CD8-positive, alpha-beta memory T cell (primary cell): ENCODE measurements around the gene EFCAB13. TPM values are rescaled to one million over a fixed set of nuclear protein-coding genes. Genes with fewer than 3 reads are reported as not detected.

Experiments used
- CTCF ChIA-PET: fragments of 350-600 bp; sonication (Branson Sonifier 250); formaldehyde crosslinking; loops from one replicate; lab custom pipeline; 2021; ENCODE audit warnings: antibody characterized with exemption; lab: Charles Lee
- POLR2A ChIA-PET: fragments of 350-600 bp; sonication (Branson Sonifier 250); formaldehyde crosslinking; loops from one replicate; lab custom pipeline; 2021; ENCODE audit warnings: antibody characterized with exemption; lab: Charles Lee
- DNase-seq, 5 donors: peaks; one replicate each; pipeline versions ENCODE4 v3.0.0 to v3.0.0-alpha.2; 2020 to 2022; ENCODE audit warnings: mixed read lengths in 1 of 5
- H3K27ac ChIP-seq: one replicate; pipeline ENCODE4 v1.7.0; 2013; ENCODE audit warnings: low read depth, mild to moderate bottlenecking, low read length, moderate library complexity
- H3K27me3 ChIP-seq: 2 replicates; pipeline ENCODE4 v1.7.0; 2013; ENCODE audit warnings: low read length, mild to moderate bottlenecking; ENCODE audit not compliant: insufficient read depth, poor library complexity, severe bottlenecking
- H3K36me3 ChIP-seq: 2 replicates; pipeline ENCODE4 v1.7.0; 2013; ENCODE audit warnings: mild to moderate bottlenecking, low read length, moderate library complexity; ENCODE audit not compliant: insufficient read depth
- H3K4me1 ChIP-seq: 2 replicates; pipeline ENCODE4 v1.7.0; 2013; ENCODE audit warnings: mild to moderate bottlenecking, low read length, moderate library complexity; ENCODE audit not compliant: insufficient read depth
- H3K4me3 ChIP-seq: 2 replicates; pipeline ENCODE4 v1.7.0; 2013; ENCODE audit warnings: mild to moderate bottlenecking, low read length
- H3K9me3 ChIP-seq: 2 replicates; pipeline ENCODE4 v1.7.0; 2013; ENCODE audit warnings: mild to moderate bottlenecking, low read length
- H3K27ac Mint-ChIP-seq, 8 donors: one replicate each; pipeline ENCODE4 v1.8.0; 2020 to 2021; ENCODE audit warnings: mixed read lengths in 8 of 8, mild to moderate bottlenecking in 6 of 8, inconsistent platforms in 3 of 8, moderate library complexity in 3 of 8
- H3K27me3 Mint-ChIP-seq, 2 donors: one replicate each; pipeline ENCODE4 v1.8.0; 2020 to 2021; ENCODE audit warnings: mixed read lengths in 2 of 2, mild to moderate bottlenecking in 1 of 2, moderate library complexity in 1 of 2
- H3K36me3 Mint-ChIP-seq, 3 donors: one replicate each; pipeline ENCODE4 v1.8.0; 2020 to 2021; ENCODE audit warnings: mixed read lengths in 3 of 3, inconsistent platforms in 1 of 3, mild to moderate bottlenecking in 1 of 3
- H3K4me1 Mint-ChIP-seq, 3 donors: one replicate each; pipeline ENCODE4 v1.8.0; 2020 to 2021; ENCODE audit warnings: mixed read lengths in 3 of 3, inconsistent platforms in 1 of 3, mild to moderate bottlenecking in 1 of 3
- H3K4me3 Mint-ChIP-seq, 7 donors: one replicate each; pipeline ENCODE4 v1.8.0; 2020 to 2021; ENCODE audit warnings: mixed read lengths in 7 of 7, mild to moderate bottlenecking in 6 of 7, moderate library complexity in 4 of 7, inconsistent platforms in 2 of 7
- H3K9me3 Mint-ChIP-seq, 5 donors: one replicate each; pipeline ENCODE4 v1.8.0; 2020 to 2022; ENCODE audit warnings: mixed read lengths in 5 of 5, mild to moderate bottlenecking in 3 of 5, moderate library complexity in 2 of 5, inconsistent platforms in 1 of 5
- polyA plus RNA-seq: library from polyadenylated mRNA; unstranded; fragments of 300-500 nt; fragmentation: Illumina TruSeq; gene quantifications from one replicate; pipeline ENCODE4 v1.2.3, GENCODE V29; 2021
- total RNA-seq, 2 experiments: library from RNA; stranded (reverse); gene quantifications; one replicate each; pipeline ENCODE4 v1.2.3, GENCODE V29; 2021

The EFCAB13 gene
- total and polyA plus RNA-seq, 3 experiments from 2014 or later, result 1.4 to 4.8 (median 4.0) TPM

- no peaks in the 10 kb centered on the region for H3K9me3 ChIP-seq
- peaks cover 9% of the 10 kb centered on the region for H3K4me1 ChIP-seq
- no peak for DNase-seq
- no peaks in the 10 kb centered on the region for H3K36me3 ChIP-seq
- ChIA-PET CTCF (interaction anchor here (1.8 kb wide), 1 partner anchor 10 kb away, joined by 9 read pairs; no protein-coding TSS in a partner anchor), POLR2A (interaction anchor here (1.2 kb wide), 1 partner anchor 94 kb away, joined by 4 read pairs; no protein-coding TSS in a partner anchor)
- Mint-ChIP-seq H3K36me3 (peaks cover 0 to 16% (median 4%) of the 10 kb centered on the region in 3 donors), H3K4me1 (peaks cover 14 to 29% (median 19%) of the 10 kb centered on the region in 3 donors), H3K27me3 (peaks cover 0 to 4% of the 10 kb centered on the region in 2 donors), H3K9me3 (no peaks in the 10 kb centered on the region), H3K27ac (peak overlapping the region in 5 of 8 donors; percentile 91 to 100 (median 95)), H3K4me3 (peak overlapping the region; percentile 96 to 100 (median 100))
- no peak overlapping the region for H3K4me3 ChIP-seq
- H3K27me3 ChIP-seq, result no peaks in the 10 kb centered on the region
- H3K27ac ChIP-seq, result no peak overlapping the region
Observed at GRCh38 chr17:47325176-47325575, 1.4 kb downstream of the EFCAB13 start.

GRCh38 chr17:47330548-47330947, 6.8 kb downstream of the EFCAB13 start:
- no peak for DNase-seq
- no peaks in the 10 kb centered on the region for H3K36me3 ChIP-seq
- H3K27me3 Mint-ChIP-seq, result no peaks in the 10 kb centered on the region
- ChIA-PET CTCF (no interaction called here), POLR2A (interaction anchor here (0.7 kb wide), 1 partner anchor 21 kb away, joined by 8 read pairs; no protein-coding TSS in a partner anchor)
- H3K4me1 ChIP-seq, result no peaks in the 10 kb centered on the region
- no peaks in the 10 kb centered on the region for H3K9me3 ChIP-seq
- no peak overlapping the region for H3K27ac Mint-ChIP-seq
- H3K9me3 Mint-ChIP-seq, result no peaks in the 10 kb centered on the region
- H3K4me3 ChIP-seq, result no peak overlapping the region
- no peak overlapping the region for H3K27ac ChIP-seq
- H3K36me3 Mint-ChIP-seq, result peaks cover 6 to 34% (median 9%) of the 10 kb centered on the region in 3 donors
- no peak overlapping the region for H3K4me3 Mint-ChIP-seq
- peaks cover 0 to under 1% (median 0%) of the 10 kb centered on the region in 3 donors for H3K4me1 Mint-ChIP-seq
- H3K27me3 ChIP-seq, result no peaks in the 10 kb centered on the region

GRCh38 chr17:47332287-47332686, 8.5 kb downstream of the EFCAB13 start:
- H3K9me3 ChIP-seq, result no peaks in the 10 kb centered on the region
- no peaks in the 10 kb centered on the region for H3K4me1 ChIP-seq
- Mint-ChIP-seq H3K4me3 (no peak overlapping the region), H3K27ac (no peak overlapping the region), H3K4me1 (no peaks in the 10 kb centered on the region), H3K9me3 (no peaks in the 10 kb centered on the region), H3K27me3 (peaks cover 0 to 3% of the 10 kb centered on the region in 2 donors), H3K36me3 (peaks cover 6 to 40% (median 9%) of the 10 kb centered on the region in 3 donors)
- CTCF ChIA-PET, result no interaction called here
- no peak overlapping the region for H3K27ac ChIP-seq
- DNase-seq, result no peak
- POLR2A ChIA-PET, result no interaction called here
- H3K36me3 ChIP-seq, result no peaks in the 10 kb centered on the region
- no peak overlapping the region for H3K4me3 ChIP-seq
- H3K27me3 ChIP-seq, result no peaks in the 10 kb centered on the region

- Histone ChIP-seq H3K4me3 (no peak overlapping the region), H3K36me3 (no peaks in the 10 kb centered on the region), H3K9me3 (no peaks in the 10 kb centered on the region), H3K27ac (no peak overlapping the region), H3K4me1 (no peaks in the 10 kb centered on the region), H3K27me3 (no peaks in the 10 kb centered on the region)
- no peaks in the 10 kb centered on the region for H3K9me3 Mint-ChIP-seq
- H3K27me3 Mint-ChIP-seq, result peaks cover 0 to 4% of the 10 kb centered on the region in 2 donors
- H3K36me3 Mint-ChIP-seq, result peaks cover 5 to 44% (median 8%) of the 10 kb centered on the region in 3 donors
- H3K4me1 Mint-ChIP-seq, result no peaks in the 10 kb centered on the region
- ChIA-PET CTCF (no interaction called here), POLR2A (no interaction called here)
- no peak overlapping the region for H3K27ac Mint-ChIP-seq
- no peak overlapping the region for H3K4me3 Mint-ChIP-seq
- no peak for DNase-seq
Observed at GRCh38 chr17:47335101-47335936, 11.6 kb downstream of the EFCAB13 start.

GRCh38 chr17:47338026-47338425, 14.3 kb downstream of the EFCAB13 start:
- DNase-seq, result no peak
- H3K36me3 Mint-ChIP-seq, result peaks cover 10 to 44% (median 11%) of the 10 kb centered on the region in 3 donors
- H3K27ac Mint-ChIP-seq, result no peak overlapping the region
- Histone ChIP-seq H3K36me3 (no peaks in the 10 kb centered on the region), H3K27ac (no peak overlapping the region), H3K9me3 (no peaks in the 10 kb centered on the region), H3K27me3 (no peaks in the 10 kb centered on the region), H3K4me1 (no peaks in the 10 kb centered on the region), H3K4me3 (no peak overlapping the region)
- H3K9me3 Mint-ChIP-seq, result peaks cover 0 to 2% (median 0%) of the 10 kb centered on the region in 5 donors
- peaks cover 0 to 5% of the 10 kb centered on the region in 2 donors for H3K27me3 Mint-ChIP-seq
- H3K4me1 Mint-ChIP-seq, result no peaks in the 10 kb centered on the region
- H3K4me3 Mint-ChIP-seq, result no peak overlapping the region
- POLR2A ChIA-PET, result no interaction called here
- CTCF ChIA-PET, result interaction anchor here (1.8 kb wide), 1 partner anchor 22 kb away, joined by 5 read pairs; no protein-coding TSS in a partner anchor

- no peaks in the 10 kb centered on the region for H3K4me1 ChIP-seq
- no peak overlapping the region for H3K4me3 Mint-ChIP-seq
- no peaks in the 10 kb centered on the region for H3K27me3 ChIP-seq
- H3K9me3 ChIP-seq, result no peaks in the 10 kb centered on the region
- H3K27me3 Mint-ChIP-seq, result peaks cover 0 to 16% of the 10 kb centered on the region in 2 donors
- ChIA-PET CTCF (no interaction called here), POLR2A (no interaction called here)
- no peak overlapping the region for H3K4me3 ChIP-seq
- no peaks in the 10 kb centered on the region for H3K4me1 Mint-ChIP-seq
- no peak overlapping the region for H3K27ac Mint-ChIP-seq
- no peak for DNase-seq
- H3K36me3 Mint-ChIP-seq, result peaks cover 0 to 7% (median 4%) of the 10 kb centered on the region in 3 donors
- H3K27ac ChIP-seq, result no peak overlapping the region
- no peaks in the 10 kb centered on the region for H3K9me3 Mint-ChIP-seq
- no peaks in the 10 kb centered on the region for H3K36me3 ChIP-seq
Observed at GRCh38 chr17:47352848-47353247, 29.1 kb downstream of the EFCAB13 start.

GRCh38 chr17:47358652-47359051, 34.9 kb downstream of the EFCAB13 start:
- Mint-ChIP-seq H3K9me3 (no peaks in the 10 kb centered on the region), H3K36me3 (peaks cover 0 to 5% (median 4%) of the 10 kb centered on the region in 3 donors), H3K27ac (no peak overlapping the region), H3K27me3 (peaks cover 0 to 21% of the 10 kb centered on the region in 2 donors), H3K4me3 (no peak overlapping the region), H3K4me1 (no peaks in the 10 kb centered on the region)
- no peak for DNase-seq
- no peaks in the 10 kb centered on the region for H3K4me1 ChIP-seq
- H3K4me3 ChIP-seq, result no peak overlapping the region
- no peaks in the 10 kb centered on the region for H3K9me3 ChIP-seq
- H3K27ac ChIP-seq, result no peak overlapping the region
- H3K36me3 ChIP-seq, result no peaks in the 10 kb centered on the region
- no peaks in the 10 kb centered on the region for H3K27me3 ChIP-seq
- POLR2A ChIA-PET, result no interaction called here
- CTCF ChIA-PET, result no interaction called here

- H3K9me3 Mint-ChIP-seq, result no peaks in the 10 kb centered on the region
- CTCF ChIA-PET, result interaction anchor here (0.7 to 1.6 kb wide), 3 partner anchors 252 to 253 kb away, joined by 3 to 11 read pairs (median 3); no protein-coding TSS in a partner anchor
- no peak overlapping the region for H3K27ac Mint-ChIP-seq
- no peak overlapping the region for H3K4me3 Mint-ChIP-seq
- H3K4me1 Mint-ChIP-seq, result no peaks in the 10 kb centered on the region
- H3K27me3 Mint-ChIP-seq, result peaks cover 0 to 10% of the 10 kb centered on the region in 2 donors
- Histone ChIP-seq H3K4me1 (no peaks in the 10 kb centered on the region), H3K4me3 (no peak overlapping the region), H3K27me3 (no peaks in the 10 kb centered on the region), H3K36me3 (no peaks in the 10 kb centered on the region), H3K27ac (no peak overlapping the region), H3K9me3 (no peaks in the 10 kb centered on the region)
- no peak for DNase-seq
- H3K36me3 Mint-ChIP-seq, result peaks cover 0 to 3% (median 0%) of the 10 kb centered on the region in 3 donors
- POLR2A ChIA-PET, result no interaction called here
Observed at GRCh38 chr17:47363171-47363570, 39.4 kb downstream of the EFCAB13 start.
